Umbilical cord (tissue), 2 donors: ENCODE results near the gene VSTM4. TPM values are rescaled to one million over a fixed set of nuclear protein-coding genes. Genes with fewer than 3 reads are reported as not detected.

Source experiments
- DNase-seq: peaks from one replicate; pipeline ENCODE4 v3.0.0-alpha.2; 2015; ENCODE audit warnings: low spot score
- total RNA-seq: library from RNA; depleted of rRNA; stranded (reverse); fragments of >200 nt; gene quantifications from one replicate; pipeline ENCODE4 v1.2.3, GENCODE V29; 2014; ENCODE audit warnings: low replicate concordance; ENCODE audit not compliant: insufficient read depth

VSTM4 gene
- total RNA-seq, 1 donor from 2014 or later: 8.4 TPM

GRCh38 chr10:49092477-49092876, 22.8 kb downstream of the VSTM4 start:
- no peak for DNase-seq

- no peak for DNase-seq
Measured at GRCh38 chr10:49091450-49092210, 23.7 kb downstream of the VSTM4 start.

GRCh38 chr10:49090696-49091380, 24.5 kb downstream of the VSTM4 start:
- no peak for DNase-seq

- no peak for DNase-seq
Measured at GRCh38 chr10:49090189-49090575, 25.1 kb downstream of the VSTM4 start.

GRCh38 chr10:49089557-49090188, 25.6 kb downstream of the VSTM4 start:
- peak; percentile 32 for DNase-seq

DNA sequence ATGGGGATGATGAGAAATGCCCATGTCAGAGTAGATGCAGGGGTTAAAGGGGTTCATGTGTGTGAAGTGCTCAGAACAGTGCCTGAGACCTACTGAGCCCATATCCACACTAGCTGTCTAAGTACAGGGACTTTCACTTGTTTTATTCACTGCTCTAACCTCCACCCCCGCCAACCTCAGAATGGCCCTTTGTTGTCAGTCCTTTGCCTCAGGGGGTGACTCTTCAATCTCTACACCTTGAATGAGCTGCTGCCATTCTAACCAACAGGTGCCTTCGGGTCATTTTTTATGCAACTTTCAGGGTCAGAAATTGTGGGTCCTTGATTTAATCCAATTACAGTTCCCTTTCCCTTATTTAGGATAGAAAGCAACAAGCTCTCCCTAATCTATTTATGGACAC, 26.2 kb downstream of the VSTM4 start:
- no peak for DNase-seq

GRCh38 chr10:49086889-49087288, 28.4 kb downstream of the VSTM4 start:
- DNase-seq: no peak

- DNase-seq: no peak
Measured at GRCh38 chr10:49083261-49083660, 32.1 kb downstream of the VSTM4 start.

DNA sequence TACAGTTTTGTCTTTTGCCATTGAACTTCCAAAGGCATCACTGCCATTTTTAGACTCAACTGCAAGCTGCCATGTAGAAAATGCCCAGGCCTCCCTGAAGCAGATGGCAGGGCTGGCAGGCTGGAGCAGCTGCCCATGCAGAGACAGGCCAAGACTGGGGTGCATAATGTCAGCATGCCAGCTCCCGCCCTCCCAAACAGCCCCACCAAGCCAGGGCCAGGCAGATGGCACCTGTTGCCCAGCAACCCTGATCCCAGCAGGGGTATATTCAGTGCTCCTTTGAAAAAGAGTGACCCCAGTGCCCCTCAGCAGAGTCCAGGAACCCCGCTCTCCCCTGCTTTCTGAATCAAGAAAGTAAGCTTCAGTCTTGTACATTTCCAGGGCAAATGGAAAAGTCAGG, 32.6 kb downstream of the VSTM4 start:
- no peak for DNase-seq

GRCh38 chr10:49081547-49082275, 33.6 kb downstream of the VSTM4 start:
- no peak for DNase-seq

DNA sequence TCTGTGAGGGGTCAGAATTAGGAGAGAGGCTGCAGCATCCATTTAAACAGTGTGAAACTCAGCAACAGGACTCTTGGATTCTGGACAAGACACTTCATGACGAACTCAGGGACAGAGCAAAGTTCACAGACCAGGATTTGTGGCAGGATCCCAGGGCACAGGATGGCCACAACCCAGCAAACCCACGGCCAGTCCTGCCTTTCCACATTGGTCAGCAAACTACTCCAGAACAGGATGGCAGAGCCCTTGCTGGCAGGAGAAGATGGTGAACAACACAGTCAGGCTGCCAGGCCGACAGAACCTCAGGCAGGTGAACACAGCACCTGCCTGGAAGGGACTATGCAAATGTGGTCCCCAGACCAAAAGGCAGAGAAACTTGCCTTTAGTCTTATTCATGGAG, 34.4 kb downstream of the VSTM4 start:
- no peak for DNase-seq

DNA sequence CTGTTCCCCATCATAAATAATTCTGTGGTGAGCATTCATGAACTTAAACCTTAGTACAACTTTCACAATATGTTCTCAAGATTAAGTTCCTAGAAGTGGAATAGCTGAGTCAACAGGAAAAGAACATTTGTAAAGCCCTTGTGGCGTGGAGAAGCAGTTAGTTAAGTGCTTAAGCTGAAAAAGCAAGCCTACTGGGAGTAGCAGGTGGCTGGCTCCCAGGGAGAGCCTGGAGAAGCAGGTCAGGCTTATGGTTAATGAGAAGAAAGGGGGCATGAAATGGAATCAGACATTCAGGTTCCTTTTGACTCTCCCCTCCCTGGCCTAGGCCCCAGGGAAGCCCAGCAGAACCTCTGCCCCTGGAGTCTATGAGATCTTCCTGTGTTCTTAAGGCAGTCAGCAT, 35.3 kb downstream of the VSTM4 start:
- peak; percentile 49 for DNase-seq

DNA sequence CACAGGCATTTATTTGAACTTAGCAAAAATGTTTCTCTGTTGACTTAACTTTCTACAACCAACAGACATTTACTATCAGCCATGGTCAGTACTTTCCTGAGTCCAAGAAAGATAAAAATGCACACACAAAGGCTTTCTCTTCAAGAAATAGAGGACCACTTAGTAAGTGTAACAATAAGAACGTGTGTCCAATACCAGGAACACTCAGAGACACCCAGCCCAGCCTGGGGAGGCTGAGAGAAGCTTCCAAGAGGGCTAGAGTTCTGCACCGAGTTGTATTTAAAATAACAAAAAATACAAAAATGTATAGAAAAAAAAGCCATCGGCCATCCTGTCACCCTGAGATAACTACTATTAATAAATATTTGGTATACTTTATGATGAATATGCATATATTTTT, 35.8 kb downstream of the VSTM4 start:
- no peak for DNase-seq

DNA sequence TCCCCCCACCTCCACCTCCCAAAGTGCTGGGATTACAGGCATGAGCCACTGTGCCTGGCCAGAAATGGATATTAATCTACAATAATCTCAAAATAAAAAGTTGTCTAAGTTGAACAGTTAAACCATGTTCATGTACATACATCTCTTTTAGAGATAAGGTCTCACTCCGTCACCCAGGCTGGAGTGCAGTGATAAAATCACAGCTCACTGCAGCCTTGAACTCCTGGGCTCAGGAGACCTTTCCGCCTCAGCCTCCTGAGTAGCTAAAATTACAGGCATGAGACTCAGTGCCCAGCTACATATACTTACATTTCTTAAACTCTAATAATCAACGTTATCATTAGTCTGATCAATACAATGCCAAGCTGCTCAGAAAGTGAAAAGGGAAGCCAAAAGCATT, 36.2 kb downstream of the VSTM4 start:
- no peak for DNase-seq

DNA sequence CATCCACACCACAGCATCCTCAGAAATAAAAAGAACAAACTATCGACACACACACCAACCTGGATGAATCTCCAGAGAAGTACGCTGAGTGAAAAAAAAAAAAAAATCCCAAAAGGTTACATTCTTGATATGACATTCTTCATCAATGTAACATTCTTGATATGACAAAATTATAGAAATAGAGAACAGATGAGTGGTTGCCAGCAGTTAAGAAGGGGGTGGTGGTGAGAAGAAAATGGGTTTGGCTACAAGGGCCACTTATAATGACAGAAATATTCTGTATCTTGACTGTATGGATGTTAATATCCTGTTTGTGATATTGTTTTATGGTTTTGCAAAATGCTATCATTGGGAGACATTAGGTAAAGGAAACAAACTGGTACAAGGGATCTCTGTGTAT, 36.9 kb downstream of the VSTM4 start:
- no peak for DNase-seq

DNA sequence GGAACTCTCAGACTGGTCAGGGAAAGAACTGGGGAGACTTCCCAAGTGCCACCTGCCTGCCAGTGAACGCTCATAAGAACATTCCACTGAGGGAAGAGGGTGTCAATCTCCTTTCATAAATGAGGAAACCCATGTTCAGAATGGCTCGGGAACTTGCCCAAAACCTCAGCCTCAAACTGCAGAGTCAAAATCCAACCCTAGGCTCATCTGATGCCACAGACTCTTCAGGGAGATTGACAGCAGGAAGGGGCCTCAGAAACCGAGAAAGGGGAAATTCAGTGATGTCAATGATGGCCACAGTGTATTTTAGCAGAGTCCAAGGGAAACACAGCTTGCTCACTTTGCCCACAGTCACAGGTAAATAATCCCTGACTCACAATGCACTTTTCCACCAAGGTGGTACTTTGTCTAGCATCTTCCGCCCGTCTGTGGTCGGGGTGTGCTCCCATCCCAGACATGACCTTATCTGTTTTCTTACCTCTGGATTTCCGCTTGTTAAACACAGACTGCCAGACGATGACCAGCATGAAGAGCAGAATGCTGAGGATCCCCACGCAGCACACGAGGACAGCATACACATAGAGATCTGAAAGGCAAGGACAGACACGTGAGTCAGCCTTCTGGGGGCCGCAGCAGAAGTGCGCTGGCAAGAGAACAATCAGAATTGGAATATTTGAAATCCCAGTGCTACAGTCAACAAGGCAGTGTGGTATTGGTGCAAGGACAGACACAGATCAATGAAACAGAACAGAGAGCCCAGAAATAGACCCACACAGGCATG, 38.4 kb downstream of the VSTM4 start:
- peak; percentile 17 for DNase-seq

GRCh38 chr10:49076319-49076718, 39.0 kb downstream of the VSTM4 start:
- no peak for DNase-seq

DNA sequence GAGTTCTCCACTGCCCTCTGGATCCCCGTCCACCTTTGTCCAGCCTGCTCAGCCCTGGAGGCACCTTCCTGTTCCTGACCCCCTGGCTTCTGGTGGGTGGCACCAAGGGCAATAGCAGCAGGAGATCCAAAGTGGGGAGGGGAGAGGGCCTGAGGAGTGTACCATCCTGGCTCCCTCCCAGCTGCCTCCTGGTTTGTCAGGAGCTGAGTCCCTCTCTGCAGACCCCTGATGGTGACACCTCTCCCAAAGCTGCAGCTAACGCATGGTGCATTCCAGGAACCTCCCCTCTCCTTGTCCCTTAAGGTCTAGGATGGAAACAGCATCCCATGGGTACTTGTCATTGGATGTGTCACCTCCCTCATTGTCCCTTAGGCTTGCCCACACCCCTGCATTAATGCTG, 39.6 kb downstream of the VSTM4 start:
- no peak for DNase-seq

DNA sequence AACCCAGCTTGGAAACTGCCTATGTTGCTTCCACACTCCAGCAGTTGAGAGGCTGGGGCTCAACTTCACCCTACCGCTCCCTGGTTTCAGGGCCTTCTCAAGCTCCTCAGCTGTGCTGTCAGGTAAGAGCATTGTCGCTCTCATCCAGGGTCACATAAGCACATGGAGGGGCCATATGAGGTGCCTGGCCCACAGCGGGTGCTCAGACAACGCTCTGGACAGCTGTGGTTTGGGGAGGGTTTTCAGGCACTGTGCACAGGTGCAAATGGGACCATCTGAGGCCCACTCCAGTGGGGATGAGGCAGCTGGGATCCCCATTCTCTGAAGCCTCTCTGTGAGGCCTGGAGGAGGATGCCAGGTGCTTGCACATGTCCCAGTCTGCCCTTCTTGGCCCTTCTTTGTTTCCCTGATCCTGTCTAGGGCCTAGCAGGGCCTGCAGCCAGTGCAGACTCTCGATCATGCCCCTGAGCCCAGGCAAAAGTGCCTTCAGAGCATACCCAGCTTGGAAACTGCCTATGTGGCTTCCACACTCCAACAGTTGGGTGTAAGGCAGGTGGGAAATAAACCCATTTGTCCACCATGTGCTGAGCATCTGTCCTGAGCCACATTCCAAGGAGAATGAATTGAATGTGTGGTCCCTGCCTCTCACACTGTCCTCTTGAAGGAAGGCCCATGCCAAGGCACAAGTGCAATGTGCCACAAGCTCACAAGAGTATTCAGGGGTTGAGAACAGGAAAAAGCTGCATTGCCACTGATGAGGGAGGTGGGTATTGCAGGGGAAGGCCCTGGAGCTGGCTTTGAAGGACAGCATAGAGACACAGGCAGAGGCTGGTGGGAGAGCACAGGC, 40.3 kb downstream of the VSTM4 start:
- no peak for DNase-seq

GRCh38 chr10:49072166-49072885, 43.0 kb downstream of the VSTM4 start:
- DNase-seq: no peak
